HepG2 (cell line): ENCODE measurements around the gene SERPINA6. TPM values are rescaled to one million over a fixed set of nuclear protein-coding genes. Genes with fewer than 3 reads are reported as not detected.

ENCODE experiments used
- ARID5B ChIP-seq: IDR thresholded peaks from 2 replicates; pipeline ENCODE4 v1.4.0; 2020; ENCODE audit warnings: mild to moderate bottlenecking, missing genetic modification reagents
- ARNTL ChIP-seq: sonication (generic); formaldehyde crosslinking; IDR thresholded peaks from 2 replicates; pipeline ENCODE4 v1.4.0; 2020; ENCODE audit warnings: mild to moderate bottlenecking, missing genetic modification reagents
- CC2D1A ChIP-seq: sonication (generic); formaldehyde crosslinking; IDR thresholded peaks from 2 replicates; pipeline ENCODE4 v1.8.1; 2023; ENCODE audit warnings: mild to moderate bottlenecking, missing genetic modification reagents
- CEBPB ChIP-seq: IDR thresholded peaks from 2 replicates; pipeline ENCODE4 v1.6.1; 2011; ENCODE audit warnings: low read depth, low read length, improper control_type of control experiment, borderline replicate concordance
- FOXP4 ChIP-seq: sonication (generic); formaldehyde crosslinking; IDR thresholded peaks from 2 replicates; pipeline ENCODE4 v1.4.0; 2020; ENCODE audit warnings: missing genetic modification reagents
- HNF4A ChIP-seq: sonication (generic); formaldehyde crosslinking; IDR thresholded peaks from 2 replicates; pipeline ENCODE4 v1.4.0; 2020; ENCODE audit warnings: missing genetic modification reagents
- HNF4G ChIP-seq, 2 experiments: sonication (generic) in 1 of 2; formaldehyde crosslinking in 1 of 2; IDR thresholded peaks; 2 replicates each; pipeline versions ENCODE4 v1.4.0 to v1.6.1; 2011 to 2020; ENCODE audit warnings: borderline replicate concordance in 2 of 2, low read depth in 2 of 2, mild to moderate bottlenecking in 2 of 2, low read length in 1 of 2, missing genetic modification reagents in 1 of 2, moderate library complexity in 1 of 2
- JARID2 ChIP-seq: sonication (generic); formaldehyde crosslinking; IDR thresholded peaks from 2 replicates; pipeline ENCODE4 v1.8.1; 2023; ENCODE audit warnings: missing genetic modification reagents, inconsistent platforms; ENCODE audit not compliant: insufficient replicate concordance
- NFE2 ChIP-seq: sonication (generic); formaldehyde crosslinking; IDR thresholded peaks from 2 replicates; pipeline ENCODE4 v1.4.0; 2020; ENCODE audit warnings: missing genetic modification reagents
- PLSCR1 ChIP-seq: sonication (generic); formaldehyde crosslinking; IDR thresholded peaks from 2 replicates; pipeline ENCODE4 v1.5.0; 2020; ENCODE audit warnings: missing genetic modification reagents, mild to moderate bottlenecking, borderline replicate concordance
- POLR2AphosphoS2 ChIP-seq: IDR thresholded peaks from 2 replicates; pipeline ENCODE4 v1.6.1; 2011; ENCODE audit warnings: low read depth, low read length, improper control_type of control experiment
- REPIN1 ChIP-seq: sonication (generic); formaldehyde crosslinking; IDR thresholded peaks from 2 replicates; pipeline ENCODE4 v1.8.0; 2022; ENCODE audit warnings: missing genetic modification reagents, low read depth, mild to moderate bottlenecking, borderline replicate concordance
- TFAP4 ChIP-seq: sonication (generic); IDR thresholded peaks from 2 replicates; pipeline ENCODE4 v1.6.1; 2016; ENCODE audit warnings: low read depth, borderline replicate concordance
- ZBTB2 ChIP-seq: sonication (generic); formaldehyde crosslinking; IDR thresholded peaks from 2 replicates; pipeline ENCODE4 v1.8.0; 2022; ENCODE audit warnings: low read depth, missing genetic modification reagents
- ZBTB20 ChIP-seq: sonication (generic); formaldehyde crosslinking; IDR thresholded peaks from 2 replicates; pipeline ENCODE4 v1.8.1; 2023; ENCODE audit warnings: missing genetic modification reagents, low read depth, mild to moderate bottlenecking, borderline replicate concordance
- ZBTB42 ChIP-seq: sonication (generic); formaldehyde crosslinking; IDR thresholded peaks from 2 replicates; pipeline ENCODE4 v1.5.0; 2020; ENCODE audit warnings: mild to moderate bottlenecking, missing genetic modification reagents
- ZNF225 ChIP-seq: sonication (generic); formaldehyde crosslinking; IDR thresholded peaks from 2 replicates; pipeline ENCODE4 v1.4.0; 2020; ENCODE audit warnings: mild to moderate bottlenecking, missing genetic modification reagents
- ZNF766 ChIP-seq: sonication (generic); formaldehyde crosslinking; IDR thresholded peaks from 2 replicates; pipeline ENCODE4 v1.5.0; 2020; ENCODE audit warnings: missing genetic modification reagents, borderline replicate concordance
- ZNF878 ChIP-seq: sonication (generic); formaldehyde crosslinking; IDR thresholded peaks from 2 replicates; pipeline ENCODE4 v1.8.1; 2023; ENCODE audit warnings: mild to moderate bottlenecking, missing genetic modification reagents, moderate library complexity
- ZZZ3 ChIP-seq: sonication (generic); formaldehyde crosslinking; IDR thresholded peaks from 2 replicates; pipeline ENCODE4 v1.4.0; 2020; ENCODE audit warnings: missing genetic modification reagents, mild to moderate bottlenecking, borderline replicate concordance
- polyA plus RNA-seq, 8 experiments: library from polyadenylated mRNA; depleted of rRNA in 3 of 8; stranded (reverse) in 7 of 8; unstranded in 1 of 8; fragments of >200 nt; fragmentation: Illumina TruSeq in 4 of 8; extraction: Trizol in 4 of 8; gene quantifications; 2 replicates each; pipeline versions ENCODE4 v1.2.1 to v1.2.3, GENCODE V29; 2011 to 2016; ENCODE audit warnings: low read depth in 4 of 8, missing spikeins in 1 of 8, mixed read lengths in 1 of 8; ENCODE audit not compliant: insufficient read depth in 1 of 8
- total RNA-seq, 5 experiments: library from RNA; depleted of rRNA; stranded (reverse); fragments of >200 nt; fragmentation: Illumina TruSeq; extraction: Trizol; gene quantifications; 2 replicates each; pipeline ENCODE4 v1.2.3, GENCODE V29; 2016; ENCODE audit warnings: low read depth in 1 of 5

Gene SERPINA6
- total and polyA plus RNA-seq, 2 of the 13 experiments (the other 11 are each of a cell fraction or from before 2014, with no cell fraction given): 260 to 333 TPM

GRCh38 chr14:94355191-94355794 lies 32.2 kb upstream of the SERPINA6 start (continued):
- peak; percentile 87; the same call in 1 of the 2 replicates for TF ChIP-seq ARID5B (CRISPR knock-in tag)
- TF ChIP-seq FOXP4 (CRISPR knock-in tag): peak; percentile 83
- no peak for TF ChIP-seq HNF4G (IDR thresholded peaks at IDR 0.05; ENCODE audit: borderline replicate concordance, low read depth, low read length)
- TF ChIP-seq HNF4G (CRISPR knock-in tag; IDR thresholded peaks at IDR 0.05; ENCODE audit: borderline replicate concordance, low read depth): no peak
- no peak for TF ChIP-seq JARID2 (CRISPR knock-in tag)
- TF ChIP-seq CC2D1A (CRISPR knock-in tag): peak; percentile 76; the same call in 1 of the 2 replicates
- 0 out of 2 replicates have a peak, but pooled peaks have one; percentile 30 for TF ChIP-seq REPIN1 (CRISPR knock-in tag)
- peak; percentile 94 for TF ChIP-seq CEBPB
- no peak for TF ChIP-seq PLSCR1
- peak; percentile 83; the same call in 1 of the 2 replicates for TF ChIP-seq ZNF878 (CRISPR knock-in tag)
- TF ChIP-seq TFAP4: peak; percentile 45; the same call in 1 of the 2 replicates
- TF ChIP-seq ZZZ3 (CRISPR knock-in tag): no peak
- no peak for TF ChIP-seq ARNTL (CRISPR knock-in tag)
- TF ChIP-seq ZNF766: no peak
- 0 out of 2 replicates have a peak, but pooled peaks have one; percentile 78 for TF ChIP-seq ZBTB20 (CRISPR knock-in tag)
- peak; percentile 75; the same call in 1 of the 2 replicates for TF ChIP-seq ZBTB42 (CRISPR knock-in tag)
- TF ChIP-seq NFE2 (CRISPR knock-in tag): no peak
- no peak for TF ChIP-seq ZNF225 (CRISPR knock-in tag)
- peak; percentile 66 for TF ChIP-seq HNF4A (CRISPR knock-in tag)
- no peak for TF ChIP-seq ZBTB2 (CRISPR knock-in tag)
- TF ChIP-seq POLR2AphosphoS2: no peak
